ENCODE measurements around the gene EFNA5. TPM values are rescaled to one million over a fixed set of nuclear protein-coding genes. Genes with fewer than 3 reads are reported as not detected.

Gene EFNA5
- total and polyA plus RNA-seq, 2 of the 8 experiments (the other 6 are each of a cell fraction or from before 2014, with no cell fraction given), result 9.6 to 21.8 TPM

- TF ChIP-seq SIN3A (conservative IDR thresholded peaks at IDR 0.05 in 1 of 2, IDR thresholded peaks at IDR 0.05 in 1 of 2; ENCODE audit: low read depth in 1 of 2, low read length in 2 of 2), result 0 out of 4 replicates have a peak, but pooled peaks of 1 of the 2 experiments have one; percentile 52
- no peak for TF ChIP-seq JUN (IDR thresholded peaks at IDR 0.05; ENCODE audit: low read depth, low read length)
- no peak for TF ChIP-seq TEAD4 (IDR thresholded peaks at IDR 0.05; ENCODE audit: low read depth, low read length)
- TF ChIP-seq CTCF (IDR thresholded peaks at IDR 0.05; ENCODE audit: control extremely low read depth in 1 of 3, insufficient read depth in 1 of 3, low read depth in 1 of 3, low read length in 3 of 3), result peak; percentile 78 to 97 (median 96)
- TF ChIP-seq TAF7 (optimal IDR thresholded peaks at IDR 0.05; ENCODE audit: borderline replicate concordance, low read depth, low read length), result peak; percentile 52
- no peak for TF ChIP-seq SIX5 (IDR thresholded peaks at IDR 0.05; ENCODE audit: low read depth, low read length)
- no peak for TF ChIP-seq KDM4A (IDR thresholded peaks at IDR 0.05; ENCODE audit: low read depth, low read length, severe bottlenecking)
These were observed 98.9 kb downstream of the EFNA5 start (continued) for GRCh38 chr5:107571621-107572536.

All from H1 (cell line).